ENCODE measurements around the gene MBP. TPM values are rescaled to one million over a fixed set of nuclear protein-coding genes. Genes with fewer than 3 reads are reported as not detected.

MBP gene
- total and polyA plus RNA-seq, 2 experiments from 2014 or later, result 18.4 to 22.9 TPM

DNA sequence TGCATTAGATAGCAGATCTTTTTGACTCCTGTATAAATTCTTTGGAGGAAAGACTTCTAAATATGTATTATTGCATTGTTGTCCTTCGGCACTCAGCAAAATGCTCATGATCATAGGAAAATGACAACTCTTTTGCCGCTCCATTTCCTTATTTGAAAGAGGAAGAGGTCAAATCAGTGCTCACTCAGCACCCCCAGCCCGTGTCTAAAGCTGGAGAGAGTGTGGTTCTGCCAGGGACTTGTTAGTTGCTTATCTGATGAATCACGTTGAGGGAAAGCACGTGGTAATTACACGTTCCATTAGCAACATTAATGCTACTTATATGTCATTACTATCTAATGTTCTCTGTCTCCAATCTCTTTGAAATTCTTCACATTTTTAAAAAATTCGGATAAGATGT, 46.0 kb upstream of the MBP start (continued):
- TF ChIP-seq REST (IDR thresholded peaks at IDR 0.05; ENCODE audit: unreplicated experiment) (no peak), STAT1 (IDR thresholded peaks at IDR 0.05; ENCODE audit: unreplicated experiment) (no peak)

GRCh38 chr18:77177009-77177408, 44.4 kb upstream of the MBP start:
- Mint-ChIP-seq H3K36me3 (ENCODE audit: low read depth) (no peaks in the 10 kb centered on the region), H3K4me1 (no peaks in the 10 kb centered on the region), H3K9me3 (no peaks in the 10 kb centered on the region), H3K27me3 (ENCODE audit: insufficient read depth, low read depth, poor library complexity) (peaks cover 2% of the 10 kb centered on the region), H3K27ac (no peak overlapping the region), H3K4me3 (no peak overlapping the region)
- no peak overlapping the region for H2AFZ ChIP-seq
- H3K9me2 ChIP-seq (ENCODE audit: insufficient read depth), result no peaks in the 10 kb centered on the region
- H3K27me3 ChIP-seq (ENCODE audit: insufficient read depth), result no peaks in the 10 kb centered on the region
- H3K27ac ChIP-seq (ENCODE audit: low read depth), result no peak overlapping the region
- no peak overlapping the region for H3K4me2 ChIP-seq
- no peaks in the 10 kb centered on the region for H3K4me1 ChIP-seq (ENCODE audit: insufficient read depth)
- no peaks in the 10 kb centered on the region for H3F3A ChIP-seq (replicated peaks; ENCODE audit: low read depth)
- no peak for DNase-seq (ENCODE audit: low spot score)
- no peak for ATAC-seq
- no peak overlapping the region for H3K4me3 ChIP-seq
- H3K79me2 ChIP-seq (replicated peaks; ENCODE audit: insufficient read depth), result no peaks in the 10 kb centered on the region
- TF ChIP-seq ZNF331 (CRISPR knock-in tag; IDR thresholded peaks at IDR 0.05; ENCODE audit: low read depth), result no peak
- H3K36me3 ChIP-seq (ENCODE audit: insufficient read depth), result no peaks in the 10 kb centered on the region
- no peaks in the 10 kb centered on the region for H4K20me1 ChIP-seq (replicated peaks; ENCODE audit: insufficient read depth)

DNA sequence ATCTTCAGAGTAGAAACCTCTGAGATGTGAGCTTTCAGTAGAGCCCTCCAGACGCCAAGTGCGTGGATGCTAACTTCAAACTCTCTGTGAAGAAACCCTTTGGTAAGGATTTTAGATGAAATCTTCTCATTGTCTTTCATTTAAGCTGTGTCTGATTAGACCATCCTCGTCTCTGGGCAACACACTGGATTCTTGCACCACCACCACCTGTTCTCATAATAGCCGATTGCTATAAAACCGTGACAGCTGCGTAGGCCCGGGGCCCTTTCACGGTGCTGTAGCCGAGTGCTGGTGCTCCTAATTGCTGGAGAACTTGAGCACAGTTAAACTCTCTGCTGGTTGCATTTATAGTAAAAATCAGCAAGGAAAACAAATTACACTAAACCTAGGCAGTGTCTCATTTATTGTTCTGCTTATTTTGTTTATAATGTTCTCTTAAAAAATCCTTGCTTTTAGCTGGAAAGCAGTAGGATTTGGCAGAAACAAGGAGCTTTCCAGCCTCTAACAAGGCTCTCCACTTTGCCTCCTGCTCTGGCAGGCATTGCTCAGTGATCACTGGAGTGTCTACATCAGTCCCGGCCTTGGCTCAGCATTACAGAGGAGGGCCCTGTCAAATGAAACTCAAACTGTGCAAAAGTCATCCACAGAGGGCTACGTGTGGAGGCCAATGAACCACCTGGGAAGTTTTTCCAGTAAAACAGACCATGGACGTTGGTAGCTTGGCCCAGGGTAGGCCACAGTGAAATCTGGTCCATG, 40.9 kb upstream of the MBP start:
- Histone ChIP-seq H3K27ac (ENCODE audit: low read depth) (no peak overlapping the region), H3K79me2 (replicated peaks; ENCODE audit: insufficient read depth) (no peaks in the 10 kb centered on the region), H2AFZ (0 out of 2 replicates have a peak overlapping the region, but pooled peaks have one; percentile 6), H4K20me1 (replicated peaks; ENCODE audit: insufficient read depth) (no peaks in the 10 kb centered on the region), H3K9me2 (ENCODE audit: insufficient read depth) (no peaks in the 10 kb centered on the region), H3K4me1 (ENCODE audit: insufficient read depth) (no peaks in the 10 kb centered on the region), H3F3A (replicated peaks; ENCODE audit: low read depth) (no peaks in the 10 kb centered on the region), H3K4me2 (no peak overlapping the region), H3K36me3 (ENCODE audit: insufficient read depth) (no peaks in the 10 kb centered on the region), H3K27me3 (ENCODE audit: insufficient read depth) (no peaks in the 10 kb centered on the region), H3K4me3 (no peak overlapping the region)
- no peaks in the 10 kb centered on the region for H3K9me3 Mint-ChIP-seq
- peaks cover 7% of the 10 kb centered on the region for H3K4me1 Mint-ChIP-seq
- DNase-seq (ENCODE audit: low spot score), result no peak
- H3K4me3 Mint-ChIP-seq, result no peak overlapping the region
- no peaks in the 10 kb centered on the region for H3K36me3 Mint-ChIP-seq (ENCODE audit: low read depth)
- no peak for ATAC-seq
- no peak overlapping the region for H3K27ac Mint-ChIP-seq
- peaks cover 3% of the 10 kb centered on the region for H3K27me3 Mint-ChIP-seq (ENCODE audit: insufficient read depth, low read depth, poor library complexity)
- TF ChIP-seq REST (IDR thresholded peaks at IDR 0.05; ENCODE audit: unreplicated experiment), result no peak
- TF ChIP-seq JUNB (IDR thresholded peaks at IDR 0.05; ENCODE audit: unreplicated experiment), result no peak
- no peak for TF ChIP-seq EZH2phosphoT487 (IDR thresholded peaks at IDR 0.05; ENCODE audit: unreplicated experiment)
- no peak for TF ChIP-seq EZH2 (IDR thresholded peaks at IDR 0.05; ENCODE audit: low read depth, unreplicated experiment)
- TF ChIP-seq ZNF331 (CRISPR knock-in tag; IDR thresholded peaks at IDR 0.05; ENCODE audit: low read depth), result no peak
- TF ChIP-seq, protein P1, sequence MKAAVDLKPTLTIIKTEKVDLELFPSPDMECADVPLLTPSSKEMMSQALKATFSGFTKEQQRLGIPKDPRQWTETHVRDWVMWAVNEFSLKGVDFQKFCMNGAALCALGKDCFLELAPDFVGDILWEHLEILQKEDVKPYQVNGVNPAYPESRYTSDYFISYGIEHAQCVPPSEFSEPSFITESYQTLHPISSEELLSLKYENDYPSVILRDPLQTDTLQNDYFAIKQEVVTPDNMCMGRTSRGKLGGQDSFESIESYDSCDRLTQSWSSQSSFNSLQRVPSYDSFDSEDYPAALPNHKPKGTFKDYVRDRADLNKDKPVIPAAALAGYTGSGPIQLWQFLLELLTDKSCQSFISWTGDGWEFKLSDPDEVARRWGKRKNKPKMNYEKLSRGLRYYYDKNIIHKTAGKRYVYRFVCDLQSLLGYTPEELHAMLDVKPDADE (IDR thresholded peaks at IDR 0.05), result no peak
- TF ChIP-seq POLR2AphosphoS5 (IDR thresholded peaks at IDR 0.05; ENCODE audit: low read depth), result no peak
- TF ChIP-seq NANOG (IDR thresholded peaks at IDR 0.05; ENCODE audit: borderline replicate concordance), result no peak
- TF ChIP-seq CREB1 (CRISPR knock-in tag; IDR thresholded peaks at IDR 0.05; ENCODE audit: low read depth), result no peak

Measured in GM23338 (cell line).